HFFc6 (cell line): Measurements from ENCODE around the gene USP51. TPM values are rescaled to one million over a fixed set of nuclear protein-coding genes. Genes with fewer than 3 reads are reported as not detected.
"Not testable (repeated sequence)": the region's sequence is repeated elsewhere in the genome, so short reads cannot be mapped to it uniquely, and the experiment has no call there.

Experiments used
- DNase-seq: peaks from one replicate; pipeline ENCODE4 v3.0.0-alpha.2; 2018
- H3K27ac Mint-ChIP-seq: 2 replicates; pipeline ENCODE4 v1.8.0; 2020; ENCODE audit warnings: mild to moderate bottlenecking, mixed read lengths
- H3K27me3 Mint-ChIP-seq: 2 replicates; pipeline ENCODE4 v1.8.0; 2021; ENCODE audit warnings: mild to moderate bottlenecking, moderate library complexity, mixed read lengths; ENCODE audit not compliant: insufficient read depth
- H3K36me3 Mint-ChIP-seq: 2 replicates; pipeline ENCODE4 v1.8.0; 2021; ENCODE audit warnings: low read depth, mixed read lengths
- H3K4me1 Mint-ChIP-seq: 2 replicates; pipeline ENCODE4 v1.8.0; 2020; ENCODE audit warnings: low read depth, mixed read lengths
- H3K4me3 Mint-ChIP-seq: 2 replicates; pipeline ENCODE4 v1.8.0; 2020; ENCODE audit warnings: mild to moderate bottlenecking, moderate library complexity, mixed read lengths
- H3K9me3 Mint-ChIP-seq: 2 replicates; pipeline ENCODE4 v1.8.0; 2020; ENCODE audit warnings: mild to moderate bottlenecking, mixed read lengths
- CTCF ChIP-seq: fragments of 200-600 bp; sonication (generic); IDR thresholded peaks from 2 replicates; pipeline ENCODE4 v1.5.0; 2021; ENCODE audit warnings: antibody characterized with exemption, mild to moderate bottlenecking
- total RNA-seq, 6 experiments: library from RNA; stranded (reverse); fragmentation: NEBNext Ultra II Directional; extraction: Animal tissue kit (Norgen Biotek cat#: 25700); gene quantifications; 2 replicates in 1 of 6; 3 replicates in 5 of 6; pipeline ENCODE4 v1.2.3, GENCODE V29; 2021

USP51 gene
- total RNA-seq, 6 experiments from 2014 or later = 0.73 to 1.2 (median 1.0) TPM

DNA sequence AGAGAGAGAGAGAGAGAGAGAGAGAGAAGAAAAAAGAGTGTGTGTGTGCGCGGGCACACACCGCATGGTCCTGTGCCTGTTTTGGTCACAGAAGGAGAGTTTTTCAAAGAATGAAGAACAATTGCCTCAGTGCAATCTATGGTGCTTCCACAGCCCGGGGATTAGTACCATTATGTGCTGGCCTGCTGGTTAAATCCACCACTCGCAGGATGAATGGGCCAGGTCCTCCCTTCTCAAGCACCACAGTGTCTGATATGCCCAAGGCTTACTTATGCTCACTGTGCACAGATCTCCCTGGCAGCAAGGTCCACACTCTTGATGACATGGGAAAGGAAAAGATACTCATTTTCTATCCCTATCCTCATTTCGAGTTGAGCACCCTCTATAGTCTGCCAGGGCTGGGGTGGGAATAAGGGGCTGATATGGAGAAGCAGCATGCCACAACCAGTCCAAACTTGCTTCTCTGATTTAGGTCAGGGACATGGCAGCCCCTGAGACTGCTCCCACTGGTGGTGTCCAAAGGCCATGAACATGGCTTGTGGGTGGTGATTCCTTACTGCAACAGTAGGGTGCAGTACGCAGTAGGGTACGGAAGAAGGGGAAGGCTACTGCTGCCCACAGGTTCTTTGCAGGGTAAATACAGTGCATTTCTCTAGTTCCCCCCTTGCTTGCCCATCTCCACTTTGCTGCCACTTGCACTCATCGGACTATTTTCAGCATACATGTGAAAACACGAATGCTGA lies 18.9 kb upstream of the USP51 start:
- H3K4me1 Mint-ChIP-seq, H3K27ac Mint-ChIP-seq, H3K36me3 Mint-ChIP-seq, DNase-seq, H3K4me3 Mint-ChIP-seq, H3K27me3 Mint-ChIP-seq, H3K9me3 Mint-ChIP-seq: not testable (repeated sequence)

DNA sequence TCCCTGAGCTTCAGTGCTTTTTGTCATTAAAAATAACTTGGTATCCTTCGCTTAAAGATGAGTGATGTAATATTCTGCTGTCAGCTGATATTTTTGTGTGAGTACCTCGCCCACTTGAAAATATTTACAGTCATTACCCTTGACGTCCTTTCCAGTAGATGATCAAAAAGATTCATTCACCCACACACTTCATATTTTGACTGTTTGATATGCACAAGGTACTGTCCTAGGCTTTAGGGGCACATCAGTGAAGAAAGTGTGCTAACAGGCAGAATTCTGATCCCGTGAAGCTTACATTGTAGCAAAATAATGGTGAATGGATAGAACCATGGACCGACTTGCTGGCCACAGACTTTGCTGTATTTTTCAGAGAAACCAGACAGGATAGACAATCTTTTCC lies 18.1 kb upstream of the USP51 start:
- H3K4me1 Mint-ChIP-seq, H3K36me3 Mint-ChIP-seq, DNase-seq, H3K27ac Mint-ChIP-seq, H3K4me3 Mint-ChIP-seq, H3K27me3 Mint-ChIP-seq, H3K9me3 Mint-ChIP-seq: not testable (repeated sequence)

- not testable (repeated sequence) for H3K4me1 Mint-ChIP-seq, H3K36me3 Mint-ChIP-seq, H3K9me3 Mint-ChIP-seq, H3K27me3 Mint-ChIP-seq, DNase-seq, H3K4me3 Mint-ChIP-seq, H3K27ac Mint-ChIP-seq
These were observed 17.4 kb upstream of the USP51 start for GRCh38 chrX:55507010-55507409.

DNA sequence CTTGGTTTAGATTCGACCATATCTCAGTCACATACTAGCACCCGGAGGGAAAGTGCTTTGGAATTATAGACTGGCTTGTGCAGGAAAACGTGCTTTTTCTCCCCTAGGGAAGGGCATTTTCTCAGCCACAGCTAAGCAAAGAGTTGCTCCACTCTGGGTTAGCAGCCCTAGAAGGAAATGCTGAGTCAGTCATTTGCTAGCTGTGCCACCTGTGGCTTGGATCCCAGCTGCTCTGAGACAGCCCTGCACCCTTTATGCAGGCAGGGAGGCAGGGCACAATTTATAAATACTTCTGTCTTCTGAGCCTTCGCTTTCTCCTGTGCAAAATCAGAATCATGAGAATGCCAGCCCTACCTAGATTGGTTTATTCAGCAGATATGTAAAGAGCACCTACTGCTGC lies 1.3 kb upstream of the USP51 start:
- Mint-ChIP-seq H3K9me3 (no peaks in the 10 kb centered on the region), H3K36me3 (no peaks in the 10 kb centered on the region), H3K27me3 (no peaks in the 10 kb centered on the region), H3K4me3 (no peak overlapping the region), H3K27ac (no peak overlapping the region), H3K4me1 (peaks cover 5% of the 10 kb centered on the region; the same call in 1 of the 2 replicates)
- no peak for TF ChIP-seq CTCF
- no peak for DNase-seq

- Mint-ChIP-seq H3K36me3 (no peaks in the 10 kb centered on the region), H3K9me3 (no peaks in the 10 kb centered on the region), H3K27me3 (no peaks in the 10 kb centered on the region), H3K27ac (peak overlapping the region; percentile 94; the same call in 1 of the 2 replicates), H3K4me1 (peaks cover 5% of the 10 kb centered on the region; the same call in 1 of the 2 replicates), H3K4me3 (peak overlapping the region; percentile 93)
- no peak for TF ChIP-seq CTCF
- no peak for DNase-seq
These were observed 473 bp upstream of the USP51 start for GRCh38 chrX:55490121-55490520.

DNA sequence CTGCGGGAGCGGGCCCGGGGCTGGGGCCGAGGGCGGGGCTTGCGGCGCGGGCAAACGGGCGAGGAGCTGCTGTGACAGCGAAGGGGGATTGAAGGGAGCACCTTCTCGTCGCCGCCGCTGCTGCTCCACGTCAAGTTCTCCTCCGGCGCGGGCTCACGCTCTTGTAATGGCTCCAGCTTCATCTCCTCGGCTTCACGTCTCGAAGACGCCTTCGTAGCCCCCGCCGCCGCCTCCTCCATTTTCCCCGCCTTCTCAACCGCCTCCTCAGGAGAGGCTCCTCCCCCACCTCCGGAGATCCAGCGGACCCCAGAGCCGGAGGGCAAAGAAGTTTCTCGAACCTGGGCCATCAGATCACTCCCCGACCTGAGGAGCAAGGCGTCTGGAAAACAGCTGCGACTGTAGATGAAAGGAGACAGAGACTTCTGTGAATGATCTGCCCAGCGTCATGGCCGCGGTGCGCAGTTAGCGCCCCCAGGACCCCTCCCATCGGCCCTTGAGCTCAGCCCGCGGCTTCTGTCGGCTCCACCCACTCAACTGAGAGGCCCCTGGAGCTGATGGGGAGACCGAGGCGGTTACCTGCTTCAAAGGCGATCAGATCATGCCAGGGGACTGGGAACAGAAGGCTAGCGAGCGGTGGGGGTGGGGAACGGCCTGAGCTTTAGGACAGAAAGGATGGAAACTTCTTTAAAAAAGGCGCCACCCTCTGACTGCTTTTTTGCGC lies 895 bp downstream of the USP51 start:
- Mint-ChIP-seq H3K27me3 (no peaks in the 10 kb centered on the region), H3K9me3 (no peaks in the 10 kb centered on the region), H3K27ac (peak overlapping the region; percentile 94), H3K4me3 (peak overlapping the region; percentile 93), H3K4me1 (peaks cover 5% of the 10 kb centered on the region; the same call in 1 of the 2 replicates), H3K36me3 (no peaks in the 10 kb centered on the region)
- no peak for TF ChIP-seq CTCF
- DNase-seq = peak; percentile 44

- Mint-ChIP-seq H3K9me3 (no peaks in the 10 kb centered on the region), H3K4me1 (peaks cover 5% of the 10 kb centered on the region; the same call in 1 of the 2 replicates), H3K27ac (peak overlapping the region; percentile 43), H3K4me3 (peak overlapping the region; percentile 75), H3K36me3 (no peaks in the 10 kb centered on the region), H3K27me3 (no peaks in the 10 kb centered on the region)
- TF ChIP-seq CTCF = no peak
- DNase-seq = no peak
These were observed 1.5 kb downstream of the USP51 start for GRCh38 chrX:55488006-55488592.
